NCI-H1092 treated with DMSO at 0.1 percent for 48 hours (cell line): Measurements from ENCODE around the gene RPL27A.

Experiments used
- DNase-seq: peaks from one replicate; lab custom pipeline; 2025; lab: John Stamatoyannopoulos, UW

Gene RPL27A

GRCh38 chr11:8674859-8675258 is 7.7 kb upstream of the RPL27A start:
- DNase-seq, result no peak

GRCh38 chr11:8676458-8676857 is 6.1 kb upstream of the RPL27A start:
- DNase-seq, result no peak

- no peak for DNase-seq
Observed at GRCh38 chr11:8679006-8679405, 3.6 kb upstream of the RPL27A start.

GRCh38 chr11:8681837-8682302 is 722 bp upstream of the RPL27A start:
- no peak for DNase-seq

GRCh38 chr11:8683115-8683807 is 669 bp downstream of the RPL27A start:
- no peak for DNase-seq

GRCh38 chr11:8684600-8685290 is 2.2 kb downstream of the RPL27A start:
- no peak for DNase-seq

GRCh38 chr11:8685306-8685705 is 2.7 kb downstream of the RPL27A start:
- no peak for DNase-seq

- no peak for DNase-seq
Observed at GRCh38 chr11:8685820-8686219, 3.2 kb downstream of the RPL27A start.

GRCh38 chr11:8686325-8686724 is 3.7 kb downstream of the RPL27A start:
- no peak for DNase-seq

- peak; percentile 97 for DNase-seq
Observed at GRCh38 chr11:8688414-8689362, 6.1 kb downstream of the RPL27A start.

- DNase-seq, result no peak
Observed at GRCh38 chr11:8689726-8690255, 7.2 kb downstream of the RPL27A start.

GRCh38 chr11:8690374-8691342 is 8.1 kb downstream of the RPL27A start:
- no peak for DNase-seq

- DNase-seq, result no peak
Observed at GRCh38 chr11:8691601-8692000, 9.0 kb downstream of the RPL27A start.

GRCh38 chr11:8692417-8692816 is 9.8 kb downstream of the RPL27A start:
- no peak for DNase-seq

GRCh38 chr11:8693010-8693551 is 10.5 kb downstream of the RPL27A start:
- no peak for DNase-seq

- DNase-seq, result no peak
Observed at GRCh38 chr11:8693555-8693954, 11.0 kb downstream of the RPL27A start.

- DNase-seq, result no peak
Observed at GRCh38 chr11:8694137-8694536, 11.5 kb downstream of the RPL27A start.

- DNase-seq, result no peak
Observed at GRCh38 chr11:8697054-8697453, 14.5 kb downstream of the RPL27A start.

- DNase-seq, result no peak
Observed at GRCh38 chr11:8698379-8698851, 15.8 kb downstream of the RPL27A start.

GRCh38 chr11:8698917-8699441 is 16.4 kb downstream of the RPL27A start:
- DNase-seq, result no peak
